ENCODE measurements around the gene SOCS2. TPM values are rescaled to one million over a fixed set of nuclear protein-coding genes. Genes with fewer than 3 reads are reported as not detected.
"Not testable (repeated sequence)": the region's sequence is repeated elsewhere in the genome, so short reads cannot be mapped to it uniquely, and the experiment has no call there.

SOCS2 gene
- total RNA-seq, 4 donors from 2014 or later, result 10.4 to 46.7 (median 26.5) TPM

GRCh38 chr12:93618891-93619410 lies 46.5 kb downstream of the SOCS2 start:
- intact Hi-C loops (cut with DNase I), result no loop called here
- WGBS, result 97% methylated on average over 8 of the region's 8 CpGs
- Histone ChIP-seq H3K9me3 (no peaks in the 10 kb centered on the region), H3K4me1 (peaks cover 0 to 5% (median 0%) of the 10 kb centered on the region in 4 donors), H3K4me3 (no peak overlapping the region), H3K36me3 (no peaks in the 10 kb centered on the region), H3K27me3 (no peaks in the 10 kb centered on the region), H3K27ac (replicated peaks in 1 of 4) (no peak overlapping the region)
- no peak for TF ChIP-seq CTCF (IDR thresholded peaks at IDR 0.05)
- no peak for TF ChIP-seq EP300 (IDR thresholded peaks at IDR 0.05)
- TF ChIP-seq POLR2A (IDR thresholded peaks at IDR 0.05; ENCODE audit: low read depth), result no peak
- no peak for TF ChIP-seq POLR2AphosphoS5 (IDR thresholded peaks at IDR 0.05)
- peak; percentile 75 for DNase-seq (ENCODE audit: extremely low spot score)

- intact Hi-C loops (cut with DNase I), result no loop called here
- H3K27ac ChIP-seq (replicated peaks in 1 of 4), result no peak overlapping the region
- no peak overlapping the region for H3K4me3 ChIP-seq
- H3K36me3 ChIP-seq, result no peaks in the 10 kb centered on the region
- TF ChIP-seq POLR2A (IDR thresholded peaks at IDR 0.05; ENCODE audit: low read depth), result no peak
- TF ChIP-seq EP300 (IDR thresholded peaks at IDR 0.05), result no peak
- TF ChIP-seq CTCF (IDR thresholded peaks at IDR 0.05), result no peak
- TF ChIP-seq POLR2AphosphoS5 (IDR thresholded peaks at IDR 0.05), result no peak
- H3K27me3 ChIP-seq, result no peaks in the 10 kb centered on the region
- DNase-seq (ENCODE audit: extremely low spot score), result peak; percentile 70
- peaks cover 0 to 5% (median 0%) of the 10 kb centered on the region in 4 donors for H3K4me1 ChIP-seq
- 89% methylated on average over 2 of the region's 2 CpGs for WGBS
- no peaks in the 10 kb centered on the region for H3K9me3 ChIP-seq
Measured at GRCh38 chr12:93621986-93622385, 49.5 kb downstream of the SOCS2 start.

GRCh38 chr12:93622485-93622884 lies 50.0 kb downstream of the SOCS2 start:
- 71% methylated on average over 2 of the region's 2 CpGs for WGBS
- Histone ChIP-seq H3K4me3 (no peak overlapping the region), H3K4me1 (peaks cover 0 to 5% (median 0%) of the 10 kb centered on the region in 4 donors), H3K36me3 (no peaks in the 10 kb centered on the region), H3K27ac (replicated peaks in 1 of 4) (no peak overlapping the region), H3K27me3 (no peaks in the 10 kb centered on the region), H3K9me3 (no peaks in the 10 kb centered on the region)
- intact Hi-C loops (cut with DNase I), result no loop called here
- TF ChIP-seq POLR2AphosphoS5 (IDR thresholded peaks at IDR 0.05) (no peak), POLR2A (IDR thresholded peaks at IDR 0.05; ENCODE audit: low read depth) (no peak), CTCF (IDR thresholded peaks at IDR 0.05) (no peak), EP300 (IDR thresholded peaks at IDR 0.05) (no peak)
- no peak for DNase-seq (ENCODE audit: extremely low spot score)

- intact Hi-C loops (cut with DNase I), result no loop called here
- H3K27me3 ChIP-seq, result no peaks in the 10 kb centered on the region
- H3K27ac ChIP-seq (replicated peaks in 1 of 4), result no peak overlapping the region
- no peaks in the 10 kb centered on the region for H3K9me3 ChIP-seq
- DNase-seq (ENCODE audit: extremely low spot score), result no peak
- H3K4me1 ChIP-seq, result peaks cover 0 to 5% (median 0%) of the 10 kb centered on the region in 4 donors
- H3K4me3 ChIP-seq, result no peak overlapping the region
- no peaks in the 10 kb centered on the region for H3K36me3 ChIP-seq
- 51% methylated on average over 2 of the region's 2 CpGs for WGBS
- no peak for TF ChIP-seq POLR2A (IDR thresholded peaks at IDR 0.05; ENCODE audit: low read depth)
- TF ChIP-seq POLR2AphosphoS5 (IDR thresholded peaks at IDR 0.05), result peak in 1 of 2 donors; percentile 11
- TF ChIP-seq CTCF (IDR thresholded peaks at IDR 0.05), result no peak
- TF ChIP-seq EP300 (IDR thresholded peaks at IDR 0.05), result no peak
Measured at GRCh38 chr12:93624595-93625294, 52.3 kb downstream of the SOCS2 start.

- H3K9me3 ChIP-seq; H3K27me3 ChIP-seq; H3K4me3 ChIP-seq; intact Hi-C loops (cut with DNase I); H3K36me3 ChIP-seq; H3K4me1 ChIP-seq; H3K27ac ChIP-seq (replicated peaks in 1 of 4); DNase-seq (ENCODE audit: extremely low spot score): not testable (repeated sequence)
- WGBS, result 84% methylated on average over 8 of the region's 8 CpGs
Measured at GRCh38 chr12:93625295-93625645, 52.8 kb downstream of the SOCS2 start.
